GM23338 (cell line): ENCODE measurements around the gene CST1. TPM values are rescaled to one million over a fixed set of nuclear protein-coding genes. Genes with fewer than 3 reads are reported as not detected.

Experiments
- ATAC-seq: fragments of 200-7000 bp; cut with Tn5 transposase; 3 replicates; pipeline ENCODE4 v1.9.1; 2020
- DNase-seq: peaks from one replicate; pipeline ENCODE4 v3.0.0-alpha.2; 2015; ENCODE audit warnings: low spot score
- H2AFZ ChIP-seq: fragments of 200-600 bp; sonication (generic); 2 replicates; pipeline ENCODE4 v1.8.0; 2016; ENCODE audit warnings: antibody characterized with exemption, mild to moderate bottlenecking, moderate library complexity
- H3F3A ChIP-seq: fragments of 200-600 bp; sonication (generic); replicated peaks from 2 replicates; pipeline ENCODE4 v1.8.0; 2017; ENCODE audit warnings: antibody characterized with exemption, mixed run types, low read depth
- H3K27ac ChIP-seq: fragments of 200-600 bp; sonication (generic); 2 replicates; pipeline ENCODE4 v1.6.1; 2016; ENCODE audit warnings: low read depth
- H3K27me3 ChIP-seq: fragments of 200-600 bp; sonication (generic); 2 replicates; pipeline ENCODE4 v1.8.0; 2016; ENCODE audit warnings: mild to moderate bottlenecking, mixed run types, moderate library complexity; ENCODE audit not compliant: insufficient read depth
- H3K36me3 ChIP-seq: fragments of 200-600 bp; sonication (generic); 2 replicates; pipeline ENCODE4 v1.8.0; 2016; ENCODE audit warnings: mild to moderate bottlenecking; ENCODE audit not compliant: insufficient read depth
- H3K4me1 ChIP-seq: fragments of 200-600 bp; sonication (generic); 2 replicates; pipeline ENCODE4 v1.8.0; 2016; ENCODE audit warnings: mild to moderate bottlenecking, moderate library complexity; ENCODE audit not compliant: insufficient read depth
- H3K4me2 ChIP-seq: fragments of 200-600 bp; sonication (generic); 2 replicates; pipeline ENCODE4 v1.7.1; 2017; ENCODE audit warnings: mixed run types
- H3K4me3 ChIP-seq: fragments of 200-600 bp; sonication (generic); 2 replicates; pipeline ENCODE4 v1.6.1; 2016; ENCODE audit warnings: mixed run types
- H3K79me2 ChIP-seq: fragments of 200-600 bp; sonication (generic); replicated peaks from 2 replicates; pipeline ENCODE4 v1.8.0; 2017; ENCODE audit warnings: mild to moderate bottlenecking; ENCODE audit not compliant: insufficient read depth
- H3K9me2 ChIP-seq: fragments of 200-600 bp; sonication (generic); 2 replicates; pipeline ENCODE4 v1.8.0; 2017; ENCODE audit not compliant: insufficient read depth
- H4K20me1 ChIP-seq: fragments of 200-600 bp; sonication (generic); replicated peaks from 2 replicates; pipeline ENCODE4 v1.8.0; 2017; ENCODE audit warnings: mild to moderate bottlenecking; ENCODE audit not compliant: insufficient read depth
- H3K27ac Mint-ChIP-seq: 2 replicates; pipeline ENCODE4 v1.8.0; 2020; ENCODE audit warnings: inconsistent platforms, mild to moderate bottlenecking, moderate library complexity, mixed read lengths
- H3K27me3 Mint-ChIP-seq: 3 replicates; pipeline ENCODE4 v1.8.0; 2022; ENCODE audit warnings: low read depth, mild to moderate bottlenecking, moderate library complexity, mixed read lengths, inconsistent platforms; ENCODE audit not compliant: insufficient read depth, poor library complexity
- H3K36me3 Mint-ChIP-seq: 3 replicates; pipeline ENCODE4 v1.8.0; 2021; ENCODE audit warnings: low read depth, mild to moderate bottlenecking, inconsistent platforms, moderate library complexity, mixed read lengths
- H3K4me1 Mint-ChIP-seq: 3 replicates; pipeline ENCODE4 v1.8.0; 2020; ENCODE audit warnings: mild to moderate bottlenecking, inconsistent platforms, mixed read lengths
- H3K4me3 Mint-ChIP-seq: 3 replicates; pipeline ENCODE4 v1.8.0; 2021; ENCODE audit warnings: moderate library complexity, mild to moderate bottlenecking, inconsistent platforms, mixed read lengths
- H3K9me3 Mint-ChIP-seq: 3 replicates; pipeline ENCODE4 v1.8.0; 2020; ENCODE audit warnings: moderate library complexity, mild to moderate bottlenecking, inconsistent platforms, mixed read lengths
- CREB1 ChIP-seq: fragments of 250-450 bp; sonication (Bioruptor Pico); IDR thresholded peaks from 2 replicates; pipeline ENCODE4 v1.5.0; 2020; ENCODE audit warnings: low read depth, mild to moderate bottlenecking, moderate library complexity
- EZH2phosphoT487 ChIP-seq: fragments of 200-600 bp; sonication (generic); IDR thresholded peaks from one replicate; pipeline ENCODE4 v1.8.1; 2018; ENCODE audit warnings: antibody characterized with exemption; ENCODE audit not compliant: unreplicated experiment
- JUNB ChIP-seq: IDR thresholded peaks from one replicate; pipeline ENCODE4 v1.6.1; 2016; ENCODE audit warnings: antibody characterized with exemption; ENCODE audit not compliant: unreplicated experiment
- NANOG ChIP-seq: IDR thresholded peaks from 2 replicates; pipeline ENCODE4 v1.6.1; 2016; ENCODE audit warnings: antibody characterized with exemption, borderline replicate concordance
- POLR2AphosphoS5 ChIP-seq: IDR thresholded peaks from 2 replicates; pipeline ENCODE4 v1.6.1; 2016; ENCODE audit warnings: antibody characterized with exemption, low read depth
- STAT1 ChIP-seq: IDR thresholded peaks from one replicate; pipeline ENCODE4 v1.6.1; 2016; ENCODE audit warnings: antibody characterized with exemption; ENCODE audit not compliant: unreplicated experiment
- ZNF114 ChIP-seq: fragments of 250-450 bp; sonication (Bioruptor Pico); IDR thresholded peaks from 2 replicates; pipeline ENCODE4 v1.5.0; 2020; ENCODE audit warnings: mild to moderate bottlenecking, moderate library complexity
- polyA plus RNA-seq: library from polyadenylated mRNA; unstranded; fragments of >200 nt; fragmentation: Nextera tagmentation; extraction: Ambion mirVana; gene quantifications from 2 replicates; pipeline ENCODE4 v1.2.1, GENCODE V29; 2016
- total RNA-seq: library from RNA; depleted of rRNA; stranded (reverse); fragments of >200 nt; shearing (Covaris generic); gene quantifications from 2 replicates; pipeline ENCODE4 v1.2.3, GENCODE V29; 2014
- TF ChIP-seq, protein P1 (sequence below), 2 experiments: fragments of 200-600 bp in 1 of 2; sonication (generic) in 1 of 2; conservative IDR thresholded peaks; 2 replicates each; pipeline versions ENCODE4 v1.5.1 to v1.6.1; 2016 to 2017; ENCODE audit warnings: antibody characterized with exemption in 2 of 2, low read depth in 2 of 2, mild to moderate bottlenecking in 2 of 2, moderate library complexity in 1 of 2
- TF ChIP-seq, protein P2 (sequence below): IDR thresholded peaks from one replicate; pipeline ENCODE4 v1.6.1; 2018; ENCODE audit warnings: antibody characterized with exemption; ENCODE audit not compliant: unreplicated experiment
- TF ChIP-seq, protein P3 (sequence below): fragments of 250-450 bp; sonication (Bioruptor Pico); IDR thresholded peaks from 2 replicates; pipeline ENCODE4 v1.5.0; 2020; ENCODE audit warnings: mild to moderate bottlenecking, moderate library complexity
- TF ChIP-seq, protein P4 (sequence below): IDR thresholded peaks from 2 replicates; pipeline ENCODE4 v1.6.1; 2016; ENCODE audit warnings: antibody characterized with exemption

Gene CST1
- total and polyA plus RNA-seq, 2 experiments from 2014 or later: 1.8 to 4.9 TPM

DNA sequence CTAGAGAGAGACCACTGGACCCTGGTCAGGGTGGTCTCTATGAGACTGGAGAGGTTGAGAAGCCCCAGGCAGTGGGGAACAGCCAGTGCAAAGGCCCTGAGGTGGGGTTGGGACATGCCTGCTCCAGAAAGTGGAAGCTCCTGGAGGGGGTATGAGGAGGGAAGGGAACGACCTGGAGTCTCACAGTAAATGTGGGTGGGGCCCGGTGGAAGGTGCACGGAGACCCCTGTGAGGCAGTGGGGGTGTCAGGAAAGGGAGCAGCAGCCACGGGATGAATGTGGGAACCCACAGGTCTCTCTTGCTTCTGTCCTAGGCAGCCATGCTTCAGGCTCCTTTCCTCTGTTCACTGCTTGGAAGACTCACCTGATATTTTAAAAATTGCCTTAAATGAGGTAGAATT is 1.3 kb upstream of the CST1 start:
- Mint-ChIP-seq H3K36me3 (no peaks in the 10 kb centered on the region; the same call in 2 of the 3 replicates), H3K27me3 (peaks cover 56% of the 10 kb centered on the region), H3K9me3 (no peaks in the 10 kb centered on the region), H3K27ac (no peak overlapping the region), H3K4me1 (peaks cover 42% of the 10 kb centered on the region), H3K4me3 (no peak overlapping the region)
- TF ChIP-seq, protein P1, sequence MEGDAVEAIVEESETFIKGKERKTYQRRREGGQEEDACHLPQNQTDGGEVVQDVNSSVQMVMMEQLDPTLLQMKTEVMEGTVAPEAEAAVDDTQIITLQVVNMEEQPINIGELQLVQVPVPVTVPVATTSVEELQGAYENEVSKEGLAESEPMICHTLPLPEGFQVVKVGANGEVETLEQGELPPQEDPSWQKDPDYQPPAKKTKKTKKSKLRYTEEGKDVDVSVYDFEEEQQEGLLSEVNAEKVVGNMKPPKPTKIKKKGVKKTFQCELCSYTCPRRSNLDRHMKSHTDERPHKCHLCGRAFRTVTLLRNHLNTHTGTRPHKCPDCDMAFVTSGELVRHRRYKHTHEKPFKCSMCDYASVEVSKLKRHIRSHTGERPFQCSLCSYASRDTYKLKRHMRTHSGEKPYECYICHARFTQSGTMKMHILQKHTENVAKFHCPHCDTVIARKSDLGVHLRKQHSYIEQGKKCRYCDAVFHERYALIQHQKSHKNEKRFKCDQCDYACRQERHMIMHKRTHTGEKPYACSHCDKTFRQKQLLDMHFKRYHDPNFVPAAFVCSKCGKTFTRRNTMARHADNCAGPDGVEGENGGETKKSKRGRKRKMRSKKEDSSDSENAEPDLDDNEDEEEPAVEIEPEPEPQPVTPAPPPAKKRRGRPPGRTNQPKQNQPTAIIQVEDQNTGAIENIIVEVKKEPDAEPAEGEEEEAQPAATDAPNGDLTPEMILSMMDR (conservative IDR thresholded peaks at IDR 0.05; ENCODE audit: low read depth in 2 of 2): no peak
- TF ChIP-seq EZH2phosphoT487 (no peak), CREB1 (CRISPR knock-in tag) (no peak), NANOG (no peak), JUNB (no peak), ZNF114 (CRISPR knock-in tag) (no peak), STAT1 (no peak), POLR2AphosphoS5 (no peak)
- TF ChIP-seq, protein P2, sequence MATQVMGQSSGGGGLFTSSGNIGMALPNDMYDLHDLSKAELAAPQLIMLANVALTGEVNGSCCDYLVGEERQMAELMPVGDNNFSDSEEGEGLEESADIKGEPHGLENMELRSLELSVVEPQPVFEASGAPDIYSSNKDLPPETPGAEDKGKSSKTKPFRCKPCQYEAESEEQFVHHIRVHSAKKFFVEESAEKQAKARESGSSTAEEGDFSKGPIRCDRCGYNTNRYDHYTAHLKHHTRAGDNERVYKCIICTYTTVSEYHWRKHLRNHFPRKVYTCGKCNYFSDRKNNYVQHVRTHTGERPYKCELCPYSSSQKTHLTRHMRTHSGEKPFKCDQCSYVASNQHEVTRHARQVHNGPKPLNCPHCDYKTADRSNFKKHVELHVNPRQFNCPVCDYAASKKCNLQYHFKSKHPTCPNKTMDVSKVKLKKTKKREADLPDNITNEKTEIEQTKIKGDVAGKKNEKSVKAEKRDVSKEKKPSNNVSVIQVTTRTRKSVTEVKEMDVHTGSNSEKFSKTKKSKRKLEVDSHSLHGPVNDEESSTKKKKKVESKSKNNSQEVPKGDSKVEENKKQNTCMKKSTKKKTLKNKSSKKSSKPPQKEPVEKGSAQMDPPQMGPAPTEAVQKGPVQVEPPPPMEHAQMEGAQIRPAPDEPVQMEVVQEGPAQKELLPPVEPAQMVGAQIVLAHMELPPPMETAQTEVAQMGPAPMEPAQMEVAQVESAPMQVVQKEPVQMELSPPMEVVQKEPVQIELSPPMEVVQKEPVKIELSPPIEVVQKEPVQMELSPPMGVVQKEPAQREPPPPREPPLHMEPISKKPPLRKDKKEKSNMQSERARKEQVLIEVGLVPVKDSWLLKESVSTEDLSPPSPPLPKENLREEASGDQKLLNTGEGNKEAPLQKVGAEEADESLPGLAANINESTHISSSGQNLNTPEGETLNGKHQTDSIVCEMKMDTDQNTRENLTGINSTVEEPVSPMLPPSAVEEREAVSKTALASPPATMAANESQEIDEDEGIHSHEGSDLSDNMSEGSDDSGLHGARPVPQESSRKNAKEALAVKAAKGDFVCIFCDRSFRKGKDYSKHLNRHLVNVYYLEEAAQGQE: no peak
- TF ChIP-seq, protein P3, sequence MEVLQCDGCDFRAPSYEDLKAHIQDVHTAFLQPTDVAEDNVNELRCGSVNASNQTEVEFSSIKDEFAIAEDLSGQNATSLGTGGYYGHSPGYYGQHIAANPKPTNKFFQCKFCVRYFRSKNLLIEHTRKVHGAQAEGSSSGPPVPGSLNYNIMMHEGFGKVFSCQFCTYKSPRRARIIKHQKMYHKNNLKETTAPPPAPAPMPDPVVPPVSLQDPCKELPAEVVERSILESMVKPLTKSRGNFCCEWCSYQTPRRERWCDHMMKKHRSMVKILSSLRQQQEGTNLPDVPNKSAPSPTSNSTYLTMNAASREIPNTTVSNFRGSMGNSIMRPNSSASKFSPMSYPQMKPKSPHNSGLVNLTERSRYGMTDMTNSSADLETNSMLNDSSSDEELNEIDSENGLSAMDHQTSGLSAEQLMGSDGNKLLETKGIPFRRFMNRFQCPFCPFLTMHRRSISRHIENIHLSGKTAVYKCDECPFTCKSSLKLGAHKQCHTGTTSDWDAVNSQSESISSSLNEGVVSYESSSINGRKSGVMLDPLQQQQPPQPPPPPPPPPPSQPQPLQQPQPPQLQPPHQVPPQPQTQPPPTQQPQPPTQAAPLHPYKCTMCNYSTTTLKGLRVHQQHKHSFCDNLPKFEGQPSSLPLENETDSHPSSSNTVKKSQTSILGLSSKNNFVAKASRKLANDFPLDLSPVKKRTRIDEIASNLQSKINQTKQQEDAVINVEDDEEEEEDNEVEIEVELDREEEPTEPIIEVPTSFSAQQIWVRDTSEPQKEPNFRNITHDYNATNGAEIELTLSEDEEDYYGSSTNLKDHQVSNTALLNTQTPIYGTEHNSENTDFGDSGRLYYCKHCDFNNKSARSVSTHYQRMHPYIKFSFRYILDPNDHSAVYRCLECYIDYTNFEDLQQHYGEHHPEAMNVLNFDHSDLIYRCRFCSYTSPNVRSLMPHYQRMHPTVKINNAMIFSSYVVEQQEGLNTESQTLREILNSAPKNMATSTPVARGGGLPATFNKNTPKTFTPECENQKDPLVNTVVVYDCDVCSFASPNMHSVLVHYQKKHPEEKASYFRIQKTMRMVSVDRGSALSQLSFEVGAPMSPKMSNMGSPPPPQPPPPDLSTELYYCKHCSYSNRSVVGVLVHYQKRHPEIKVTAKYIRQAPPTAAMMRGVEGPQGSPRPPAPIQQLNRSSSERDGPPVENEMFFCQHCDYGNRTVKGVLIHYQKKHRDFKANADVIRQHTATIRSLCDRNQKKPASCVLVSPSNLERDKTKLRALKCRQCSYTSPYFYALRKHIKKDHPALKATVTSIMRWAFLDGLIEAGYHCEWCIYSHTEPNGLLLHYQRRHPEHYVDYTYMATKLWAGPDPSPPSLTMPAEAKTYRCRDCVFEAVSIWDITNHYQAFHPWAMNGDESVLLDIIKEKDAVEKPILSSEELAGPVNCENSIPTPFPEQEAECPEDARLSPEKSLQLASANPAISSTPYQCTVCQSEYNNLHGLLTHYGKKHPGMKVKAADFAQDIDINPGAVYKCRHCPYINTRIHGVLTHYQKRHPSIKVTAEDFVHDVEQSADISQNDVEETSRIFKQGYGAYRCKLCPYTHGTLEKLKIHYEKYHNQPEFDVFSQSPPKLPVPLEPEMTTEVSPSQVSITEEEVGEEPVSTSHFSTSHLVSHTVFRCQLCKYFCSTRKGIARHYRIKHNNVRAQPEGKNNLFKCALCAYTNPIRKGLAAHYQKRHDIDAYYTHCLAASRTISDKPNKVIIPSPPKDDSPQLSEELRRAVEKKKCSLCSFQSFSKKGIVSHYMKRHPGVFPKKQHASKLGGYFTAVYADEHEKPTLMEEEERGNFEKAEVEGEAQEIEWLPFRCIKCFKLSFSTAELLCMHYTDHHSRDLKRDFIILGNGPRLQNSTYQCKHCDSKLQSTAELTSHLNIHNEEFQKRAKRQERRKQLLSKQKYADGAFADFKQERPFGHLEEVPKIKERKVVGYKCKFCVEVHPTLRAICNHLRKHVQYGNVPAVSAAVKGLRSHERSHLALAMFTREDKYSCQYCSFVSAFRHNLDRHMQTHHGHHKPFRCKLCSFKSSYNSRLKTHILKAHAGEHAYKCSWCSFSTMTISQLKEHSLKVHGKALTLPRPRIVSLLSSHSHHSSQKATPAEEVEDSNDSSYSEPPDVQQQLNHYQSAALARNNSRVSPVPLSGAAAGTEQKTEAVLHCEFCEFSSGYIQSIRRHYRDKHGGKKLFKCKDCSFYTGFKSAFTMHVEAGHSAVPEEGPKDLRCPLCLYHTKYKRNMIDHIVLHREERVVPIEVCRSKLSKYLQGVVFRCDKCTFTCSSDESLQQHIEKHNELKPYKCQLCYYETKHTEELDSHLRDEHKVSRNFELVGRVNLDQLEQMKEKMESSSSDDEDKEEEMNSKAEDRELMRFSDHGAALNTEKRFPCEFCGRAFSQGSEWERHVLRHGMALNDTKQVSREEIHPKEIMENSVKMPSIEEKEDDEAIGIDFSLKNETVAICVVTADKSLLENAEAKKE (CRISPR knock-in tag): no peak
- TF ChIP-seq, protein P4, sequence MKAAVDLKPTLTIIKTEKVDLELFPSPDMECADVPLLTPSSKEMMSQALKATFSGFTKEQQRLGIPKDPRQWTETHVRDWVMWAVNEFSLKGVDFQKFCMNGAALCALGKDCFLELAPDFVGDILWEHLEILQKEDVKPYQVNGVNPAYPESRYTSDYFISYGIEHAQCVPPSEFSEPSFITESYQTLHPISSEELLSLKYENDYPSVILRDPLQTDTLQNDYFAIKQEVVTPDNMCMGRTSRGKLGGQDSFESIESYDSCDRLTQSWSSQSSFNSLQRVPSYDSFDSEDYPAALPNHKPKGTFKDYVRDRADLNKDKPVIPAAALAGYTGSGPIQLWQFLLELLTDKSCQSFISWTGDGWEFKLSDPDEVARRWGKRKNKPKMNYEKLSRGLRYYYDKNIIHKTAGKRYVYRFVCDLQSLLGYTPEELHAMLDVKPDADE: no peak
- H4K20me1 ChIP-seq: no peaks in the 10 kb centered on the region
- no peaks in the 10 kb centered on the region for H3K36me3 ChIP-seq
- no peaks in the 10 kb centered on the region for H3F3A ChIP-seq
- H3K4me2 ChIP-seq: no peak overlapping the region
- H3K27me3 ChIP-seq: peaks cover 54% of the 10 kb centered on the region
- H3K4me3 ChIP-seq: no peak overlapping the region
- ATAC-seq (no peak), DNase-seq (no peak)
- no peaks in the 10 kb centered on the region for H3K79me2 ChIP-seq
- H3K4me1 ChIP-seq: peaks cover 10% of the 10 kb centered on the region
- H3K9me2 ChIP-seq: no peaks in the 10 kb centered on the region
- no peak overlapping the region for H3K27ac ChIP-seq
- H2AFZ ChIP-seq: no peak overlapping the region
